Keratinocyte (primary cell): Measurements from ENCODE around the gene SCAMP1. TPM values are rescaled to one million over a fixed set of nuclear protein-coding genes. Genes with fewer than 3 reads are reported as not detected.

Experiments
- DNase-seq: peaks from one replicate; pipeline ENCODE4 v3.0.0-alpha.2; 2011; ENCODE audit warnings: low read depth, missing footprints, low spot score
- FAIRE-seq: peaks from 2 replicates; lab custom pipeline; 2011; peaks lifted over from hg19 to GRCh38; lab: Jason Lieb, UNC
- H2AFZ ChIP-seq: 2 replicates; pipeline ENCODE4 v1.6.0; 2012; ENCODE audit warnings: low read length, control low read depth, inconsistent platforms; ENCODE audit not compliant: control insufficient read depth
- H3K27ac ChIP-seq: 2 replicates; pipeline ENCODE4 v1.5.1; 2011; ENCODE audit warnings: low read length; ENCODE audit not compliant: control insufficient read depth, insufficient read depth
- H3K27me3 ChIP-seq: 3 replicates; pipeline ENCODE4 v1.6.0; 2011; ENCODE audit warnings: low read length; ENCODE audit not compliant: control insufficient read depth, insufficient read depth; ENCODE audit errors: extremely low read depth
- H3K36me3 ChIP-seq, 2 experiments: 2 replicates in 1 of 2; 3 replicates in 1 of 2; pipeline ENCODE4 v1.5.1; 2011; ENCODE audit warnings: low read length in 2 of 2, mild to moderate bottlenecking in 1 of 2; ENCODE audit not compliant: control insufficient read depth in 2 of 2, insufficient read depth in 2 of 2; ENCODE audit errors: extremely low read depth in 1 of 2
- H3K4me1 ChIP-seq: 3 replicates; pipeline ENCODE4 v1.5.1; 2011; ENCODE audit warnings: low read length; ENCODE audit not compliant: control insufficient read depth, insufficient read depth; ENCODE audit errors: extremely low read depth
- H3K4me2 ChIP-seq: 3 replicates; pipeline ENCODE4 v1.6.0; 2011; ENCODE audit warnings: low read depth, low read length; ENCODE audit not compliant: control insufficient read depth, insufficient read depth; ENCODE audit errors: extremely low read depth
- H3K4me3 ChIP-seq, 3 experiments: fragments of 200-600 bp in 1 of 3; sonication (generic) in 1 of 3; 2 replicates in 2 of 3; 3 replicates in 1 of 3; pipeline ENCODE4 v1.5.1; 2011 to 2016; ENCODE audit warnings: low read length in 3 of 3, mild to moderate bottlenecking in 3 of 3, control low read depth in 2 of 3, inconsistent platforms in 1 of 3, low read depth in 1 of 3, mixed read lengths in 1 of 3, mixed run types in 1 of 3, moderate library complexity in 1 of 3; ENCODE audit not compliant: control insufficient read depth in 2 of 3, insufficient read depth in 2 of 3; ENCODE audit errors: extremely low read depth in 1 of 3
- H3K79me2 ChIP-seq: 2 replicates; pipeline ENCODE4 v1.6.0; 2012; ENCODE audit warnings: low read length; ENCODE audit not compliant: control insufficient read depth, insufficient read depth
- H3K9ac ChIP-seq: 3 replicates; pipeline ENCODE4 v1.6.0; 2011; ENCODE audit warnings: low read length; ENCODE audit not compliant: control insufficient read depth, insufficient read depth; ENCODE audit errors: extremely low read depth
- H3K9me1 ChIP-seq: 3 replicates; pipeline ENCODE4 v1.6.0; 2011; ENCODE audit warnings: low read length; ENCODE audit not compliant: control insufficient read depth, insufficient read depth; ENCODE audit errors: extremely low read depth
- H3K9me3 ChIP-seq: 2 replicates; pipeline ENCODE4 v1.5.1; 2012; ENCODE audit warnings: low read depth, low read length; ENCODE audit not compliant: control insufficient read depth
- H4K20me1 ChIP-seq: 3 replicates; pipeline ENCODE4 v1.6.0; 2011; ENCODE audit warnings: low read length; ENCODE audit not compliant: control insufficient read depth, insufficient read depth; ENCODE audit errors: extremely low read depth
- CTCF ChIP-seq, 3 experiments: IDR thresholded peaks in 1 of 3; conservative IDR thresholded peaks in 1 of 3; optimal IDR thresholded peaks in 1 of 3; 2 replicates in 2 of 3; 3 replicates in 1 of 3; pipeline versions ENCODE3 to v1.5.1; 2011; ENCODE audit warnings: low read length in 3 of 3, mild to moderate bottlenecking in 3 of 3, moderate library complexity in 2 of 3, control low read depth in 1 of 3, inconsistent platforms in 1 of 3; ENCODE audit not compliant: insufficient read depth in 2 of 3; ENCODE audit errors: extremely low read depth in 1 of 3
- EZH2 ChIP-seq: IDR thresholded peaks from one replicate; pipeline ENCODE4 v1.6.1; 2012; ENCODE audit warnings: inconsistent platforms, mild to moderate bottlenecking, low read length, moderate library complexity
- dilution Hi-C: fragments of 300-500 bp; cut with MboI; formaldehyde crosslinking; loops from one replicate; pipeline ENCODE4 v1.7.0; 2020; ENCODE audit warnings: low sequenced_read_pairs; ENCODE audit not compliant: extremely low pct_ligation_motif_present
- polyA plus RNA-seq, 5 experiments: library from polyadenylated mRNA; depleted of rRNA in 3 of 5; stranded (reverse) in 3 of 5; stranded (forward) in 1 of 5; unstranded in 1 of 5; fragments of >200 nt; gene quantifications; 1 replicate in 1 of 5; 2 replicates in 3 of 5; 3 replicates in 1 of 5; pipeline versions ENCODE4 v1.2.1 to v1.2.3, GENCODE V29; 2011 to 2012; ENCODE audit warnings: missing spikeins in 2 of 5, low read depth in 1 of 5, low replicate concordance in 1 of 5

Gene SCAMP1
- polyA plus RNA-seq, 1 donor (not counting 4 experiments of a cell fraction or from before 2014, with no cell fraction given) = 36.6 TPM

GRCh38 chr5:78497573-78498533 lies 137.4 kb downstream of the SCAMP1 start:
- H3K9me1 ChIP-seq = peaks cover 4% of the 10 kb centered on the region
- H3K9ac ChIP-seq = no peak overlapping the region
- H3K36me3 ChIP-seq = peaks cover 5 to 7% of the 10 kb centered on the region in 2 experiments
- no peaks in the 10 kb centered on the region for H4K20me1 ChIP-seq
- H3K4me1 ChIP-seq = peaks cover 18% of the 10 kb centered on the region
- H3K9me3 ChIP-seq = no peaks in the 10 kb centered on the region
- dilution Hi-C loops = no loop called here
- H3K4me3 ChIP-seq = no peak overlapping the region
- H3K27me3 ChIP-seq = no peaks in the 10 kb centered on the region
- H3K27ac ChIP-seq = no peak overlapping the region
- no peak overlapping the region for H2AFZ ChIP-seq
- H3K4me2 ChIP-seq = no peak overlapping the region
- TF ChIP-seq CTCF (optimal IDR thresholded peaks at IDR 0.05 in 1 of 3, IDR thresholded peaks at IDR 0.05 in 1 of 3, conservative IDR thresholded peaks at IDR 0.05 in 1 of 3; ENCODE audit: extremely low read depth in 1 of 3, insufficient read depth in 2 of 3, low read length in 3 of 3) (no peak), EZH2 (no peak)
- no peak for DNase-seq
- FAIRE-seq = no peak
- peaks cover 12% of the 10 kb centered on the region for H3K79me2 ChIP-seq

- Histone ChIP-seq H3K4me2 (no peak overlapping the region), H3K4me1 (peaks cover 24% of the 10 kb centered on the region), H3K79me2 (peaks cover 17% of the 10 kb centered on the region), H3K27me3 (no peaks in the 10 kb centered on the region), H3K4me3 (no peak overlapping the region), H3K9ac (no peak overlapping the region), H2AFZ (no peak overlapping the region), H4K20me1 (no peaks in the 10 kb centered on the region), H3K9me1 (peaks cover 8% of the 10 kb centered on the region), H3K36me3 (peaks cover 0 to 3% of the 10 kb centered on the region in 2 experiments), H3K27ac (no peak overlapping the region), H3K9me3 (no peaks in the 10 kb centered on the region)
- DNase-seq (no peak), FAIRE-seq (no peak)
- dilution Hi-C loops = no loop called here
- TF ChIP-seq CTCF (optimal IDR thresholded peaks at IDR 0.05 in 1 of 3, IDR thresholded peaks at IDR 0.05 in 1 of 3, conservative IDR thresholded peaks at IDR 0.05 in 1 of 3; ENCODE audit: extremely low read depth in 1 of 3, insufficient read depth in 2 of 3, low read length in 3 of 3) (no peak), EZH2 (no peak)
Observed at GRCh38 chr5:78499485-78499884, 139.1 kb downstream of the SCAMP1 start.
